Epithelial cell of esophagus (primary cell): Measurements from ENCODE around the gene SENP5.

Experiments
- DNase-seq: peaks from one replicate; pipeline ENCODE4 v3.0.0; 2010; ENCODE audit warnings: low read depth
- H3K4me3 ChIP-seq: 2 replicates; pipeline ENCODE4 v1.5.1; 2011; ENCODE audit warnings: mild to moderate bottlenecking, low read length, control low read depth
- CTCF ChIP-seq: IDR thresholded peaks from 2 replicates; pipeline ENCODE4 v1.5.1; 2011; ENCODE audit warnings: low read depth, mild to moderate bottlenecking, low read length, control low read depth, inconsistent platforms; ENCODE audit not compliant: insufficient read depth; ENCODE audit errors: missing control alignments

The SENP5 gene

GRCh38 chr3:196962930-196963630 lies 95.4 kb downstream of the SENP5 start:
- DNase-seq = no peak
- TF ChIP-seq CTCF = no peak
- H3K4me3 ChIP-seq = no peak overlapping the region

- H3K4me3 ChIP-seq = no peak overlapping the region
- no peak for TF ChIP-seq CTCF
- DNase-seq = no peak
Measured at GRCh38 chr3:196963631-196963953, 95.9 kb downstream of the SENP5 start.

GRCh38 chr3:196965112-196965803 lies 97.5 kb downstream of the SENP5 start:
- H3K4me3 ChIP-seq = no peak overlapping the region
- DNase-seq = no peak
- TF ChIP-seq CTCF = no peak

- DNase-seq = no peak
- no peak overlapping the region for H3K4me3 ChIP-seq
- TF ChIP-seq CTCF = no peak
Measured at GRCh38 chr3:196965804-196966173, 98.1 kb downstream of the SENP5 start.

GRCh38 chr3:196966526-196967401 lies 99.0 kb downstream of the SENP5 start:
- no peak overlapping the region for H3K4me3 ChIP-seq
- no peak for TF ChIP-seq CTCF
- no peak for DNase-seq

GRCh38 chr3:196967412-196968232 lies 99.9 kb downstream of the SENP5 start:
- TF ChIP-seq CTCF = no peak
- H3K4me3 ChIP-seq = peak overlapping the region; percentile 51
- no peak for DNase-seq
